Activated CD4-positive, alpha-beta T cell treated with anti-CD3 and anti-CD28 coated beads for 4 hours (primary cell): ENCODE data around the gene CITED2.
A peak's percentile ranks its signal among the peaks of the same experiment; 100 is the strongest.

Experiments used
- DNase-seq, 2 donors: peaks; one replicate each; pipeline ENCODE4 v3.0.0-alpha.2; 2020

The CITED2 gene

GRCh38 chr6:139381216-139381865, 6.9 kb upstream of the CITED2 start:
- DNase-seq = no peak

- no peak for DNase-seq
Observed at GRCh38 chr6:139380611-139381010, 6.2 kb upstream of the CITED2 start.

GRCh38 chr6:139380168-139380567, 5.7 kb upstream of the CITED2 start:
- no peak for DNase-seq

- DNase-seq = no peak
Observed at GRCh38 chr6:139378882-139379341, 4.5 kb upstream of the CITED2 start.

GRCh38 chr6:139378226-139378625, 3.8 kb upstream of the CITED2 start:
- no peak for DNase-seq

- no peak for DNase-seq
Observed at GRCh38 chr6:139376604-139377218, 2.3 kb upstream of the CITED2 start.

- DNase-seq = no peak
Observed at GRCh38 chr6:139376017-139376330, 1.5 kb upstream of the CITED2 start.

GRCh38 chr6:139375226-139376016, 973 bp upstream of the CITED2 start:
- DNase-seq = peak; percentile 78 to 80

- no peak for DNase-seq
Observed at GRCh38 chr6:139373928-139374356, 506 bp downstream of the CITED2 start.

GRCh38 chr6:139373154-139373927, 1.1 kb downstream of the CITED2 start:
- peak; percentile 65 to 70 for DNase-seq

GRCh38 chr6:139372326-139373153, 1.9 kb downstream of the CITED2 start:
- no peak for DNase-seq

GRCh38 chr6:139371421-139372203, 2.8 kb downstream of the CITED2 start:
- DNase-seq = no peak

GRCh38 chr6:139370999-139371345, 3.5 kb downstream of the CITED2 start:
- no peak for DNase-seq

GRCh38 chr6:139370283-139370998, 4.0 kb downstream of the CITED2 start:
- no peak for DNase-seq

GRCh38 chr6:139369568-139370282, 4.7 kb downstream of the CITED2 start:
- DNase-seq = peak; percentile 13 to 17

- DNase-seq = no peak
Observed at GRCh38 chr6:139369068-139369467, 5.4 kb downstream of the CITED2 start.

GRCh38 chr6:139368661-139369060, 5.8 kb downstream of the CITED2 start:
- DNase-seq = no peak

GRCh38 chr6:139367810-139368351, 6.6 kb downstream of the CITED2 start:
- no peak for DNase-seq

GRCh38 chr6:139364982-139365379, 9.5 kb downstream of the CITED2 start:
- no peak for DNase-seq
